Tibial artery (tissue), 4 donors: ENCODE results near the gene FXYD5.

Source experiments
- DNase-seq, 2 donors: peaks; one replicate each; pipeline ENCODE4 v3.0.0-alpha.2; 2019
- H3K27ac ChIP-seq, 2 donors: fragments of 200-600 bp; sonication (generic) in 1 of 2; 1 replicate in 1 of 2; 2 replicates in 1 of 2; pipeline ENCODE4 v1.5.1; 2018 to 2019; ENCODE audit warnings: mild to moderate bottlenecking in 1 of 2
- H3K27me3 ChIP-seq, 2 donors: fragments of 200-600 bp; sonication (generic) in 1 of 2; one replicate each; pipeline versions ENCODE4 v1.5.1 to v1.6.0; 2016 to 2019
- H3K36me3 ChIP-seq, 3 donors: fragments of 200-600 bp; sonication (generic) in 2 of 3; one replicate each; pipeline ENCODE4 v1.5.1; 2016 to 2019; ENCODE audit warnings: mild to moderate bottlenecking in 2 of 3
- H3K4me1 ChIP-seq, 4 donors: fragments of 200-600 bp; sonication (generic) in 2 of 4; 1 replicate in 3 of 4; 2 replicates in 1 of 4; pipeline ENCODE4 v1.5.1; 2016 to 2019
- H3K4me3 ChIP-seq, 2 donors: fragments of 200-600 bp; sonication (generic) in 1 of 2; 1 replicate in 1 of 2; 2 replicates in 1 of 2; pipeline ENCODE4 v1.5.1; 2018 to 2019; ENCODE audit warnings: mild to moderate bottlenecking in 2 of 2
- H3K9me3 ChIP-seq, 3 donors: fragments of 200-600 bp; sonication (generic) in 1 of 3; one replicate each; pipeline ENCODE4 v1.5.1; 2016 to 2019
- intact Hi-C: fragments of 100-400 bp; cut with DNase I; formaldehyde crosslinking; loops from one replicate; pipeline ENCODE4 v1.15.0; 2023; ENCODE audit warnings: low total_unique reads
- TF ChIP-seq, protein P1 (sequence below), 2 experiments: fragments of 200-600 bp in 1 of 2; fragments of 450-650 bp in 1 of 2; IDR thresholded peaks; one replicate each; pipeline ENCODE4 v1.5.1; 2017 to 2019; ENCODE audit warnings: antibody characterized with exemption in 2 of 2, mild to moderate bottlenecking in 1 of 2, moderate library complexity in 1 of 2

FXYD5 gene

GRCh38 chr19:35120492-35120891 lies 34.0 kb upstream of the FXYD5 start:
- TF ChIP-seq, protein P1, sequence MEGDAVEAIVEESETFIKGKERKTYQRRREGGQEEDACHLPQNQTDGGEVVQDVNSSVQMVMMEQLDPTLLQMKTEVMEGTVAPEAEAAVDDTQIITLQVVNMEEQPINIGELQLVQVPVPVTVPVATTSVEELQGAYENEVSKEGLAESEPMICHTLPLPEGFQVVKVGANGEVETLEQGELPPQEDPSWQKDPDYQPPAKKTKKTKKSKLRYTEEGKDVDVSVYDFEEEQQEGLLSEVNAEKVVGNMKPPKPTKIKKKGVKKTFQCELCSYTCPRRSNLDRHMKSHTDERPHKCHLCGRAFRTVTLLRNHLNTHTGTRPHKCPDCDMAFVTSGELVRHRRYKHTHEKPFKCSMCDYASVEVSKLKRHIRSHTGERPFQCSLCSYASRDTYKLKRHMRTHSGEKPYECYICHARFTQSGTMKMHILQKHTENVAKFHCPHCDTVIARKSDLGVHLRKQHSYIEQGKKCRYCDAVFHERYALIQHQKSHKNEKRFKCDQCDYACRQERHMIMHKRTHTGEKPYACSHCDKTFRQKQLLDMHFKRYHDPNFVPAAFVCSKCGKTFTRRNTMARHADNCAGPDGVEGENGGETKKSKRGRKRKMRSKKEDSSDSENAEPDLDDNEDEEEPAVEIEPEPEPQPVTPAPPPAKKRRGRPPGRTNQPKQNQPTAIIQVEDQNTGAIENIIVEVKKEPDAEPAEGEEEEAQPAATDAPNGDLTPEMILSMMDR (IDR thresholded peaks at IDR 0.05), result no peak
- no peaks in the 10 kb centered on the region for H3K27me3 ChIP-seq
- no peaks in the 10 kb centered on the region for H3K9me3 ChIP-seq
- H3K4me3 ChIP-seq, result no peak overlapping the region
- H3K4me1 ChIP-seq, result peaks cover 14 to 51% (median 25%) of the 10 kb centered on the region in 4 donors
- intact Hi-C loops, result loop anchor here (10.0 kb wide), 1 partner anchor 594 kb away; the partner anchor contains the start of gene KMT2B
- DNase-seq, result peak in 1 of 2 donors; percentile 60
- H3K36me3 ChIP-seq, result peaks cover 0 to 5% (median 0%) of the 10 kb centered on the region in 3 donors
- peak overlapping the region; percentile 31 to 32 for H3K27ac ChIP-seq

DNA sequence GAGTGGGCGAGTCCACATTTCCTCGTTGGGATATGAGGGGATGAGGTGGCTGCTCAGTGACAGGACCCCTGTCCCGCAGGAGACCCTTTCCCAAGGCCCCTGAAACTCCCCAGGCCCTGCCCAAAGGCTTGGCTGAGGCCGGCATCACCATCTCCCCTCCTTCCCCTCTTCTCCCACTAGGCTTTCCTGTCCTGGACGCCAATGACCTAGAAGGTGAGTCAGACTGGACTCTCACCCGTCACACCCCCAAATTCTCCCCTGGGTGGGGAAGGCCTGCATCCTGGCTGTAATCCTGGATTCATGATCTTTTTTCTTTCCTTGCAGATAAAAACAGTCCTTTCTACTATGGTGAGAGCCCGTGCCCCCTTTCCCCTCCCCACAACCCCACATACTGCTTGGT lies 33.6 kb upstream of the FXYD5 start:
- DNase-seq, result no peak
- peaks cover 0 to 5% (median 0%) of the 10 kb centered on the region in 3 donors for H3K36me3 ChIP-seq
- peaks cover 14 to 54% (median 26%) of the 10 kb centered on the region in 4 donors for H3K4me1 ChIP-seq
- no peaks in the 10 kb centered on the region for H3K9me3 ChIP-seq
- no peaks in the 10 kb centered on the region for H3K27me3 ChIP-seq
- TF ChIP-seq, protein P1 (IDR thresholded peaks at IDR 0.05), result no peak
- no peak overlapping the region for H3K4me3 ChIP-seq
- peak overlapping the region; percentile 31 to 32 for H3K27ac ChIP-seq
- intact Hi-C loops, result loop anchor here (10.0 kb wide), 1 partner anchor 594 kb away; the partner anchor contains the start of gene KMT2B

GRCh38 chr19:35122687-35123551 lies 31.6 kb upstream of the FXYD5 start:
- Histone ChIP-seq H3K27me3 (no peaks in the 10 kb centered on the region), H3K36me3 (peaks cover 0 to 5% (median 0%) of the 10 kb centered on the region in 3 donors), H3K9me3 (no peaks in the 10 kb centered on the region), H3K4me1 (peaks cover 14 to 67% (median 33%) of the 10 kb centered on the region in 4 donors), H3K4me3 (peak overlapping the region in 1 of 2 donors; percentile 61), H3K27ac (peak overlapping the region; percentile 90 to 95)
- TF ChIP-seq, protein P1 (IDR thresholded peaks at IDR 0.05), result no peak
- intact Hi-C loops, result loop anchor here (2.0 to 10.0 kb wide), 2 partner anchors 18 to 592 kb away; partner anchors contain the start of gene KMT2B
- DNase-seq, result no peak

- TF ChIP-seq, protein P1 (IDR thresholded peaks at IDR 0.05), result no peak
- no peaks in the 10 kb centered on the region for H3K27me3 ChIP-seq
- H3K4me1 ChIP-seq, result peaks cover 14 to 67% (median 33%) of the 10 kb centered on the region in 4 donors
- peak overlapping the region; percentile 58 to 61 for H3K4me3 ChIP-seq
- no peaks in the 10 kb centered on the region for H3K9me3 ChIP-seq
- H3K36me3 ChIP-seq, result peaks cover 0 to 5% (median 0%) of the 10 kb centered on the region in 3 donors
- H3K27ac ChIP-seq, result peak overlapping the region; percentile 90 to 95
- DNase-seq, result peak; percentile 85 to 97
- intact Hi-C loops, result loop anchor here (2.0 to 10.0 kb wide), 2 partner anchors 17 to 591 kb away; partner anchors contain the start of gene KMT2B
Measured at GRCh38 chr19:35123573-35123972, 31.0 kb upstream of the FXYD5 start.

DNA sequence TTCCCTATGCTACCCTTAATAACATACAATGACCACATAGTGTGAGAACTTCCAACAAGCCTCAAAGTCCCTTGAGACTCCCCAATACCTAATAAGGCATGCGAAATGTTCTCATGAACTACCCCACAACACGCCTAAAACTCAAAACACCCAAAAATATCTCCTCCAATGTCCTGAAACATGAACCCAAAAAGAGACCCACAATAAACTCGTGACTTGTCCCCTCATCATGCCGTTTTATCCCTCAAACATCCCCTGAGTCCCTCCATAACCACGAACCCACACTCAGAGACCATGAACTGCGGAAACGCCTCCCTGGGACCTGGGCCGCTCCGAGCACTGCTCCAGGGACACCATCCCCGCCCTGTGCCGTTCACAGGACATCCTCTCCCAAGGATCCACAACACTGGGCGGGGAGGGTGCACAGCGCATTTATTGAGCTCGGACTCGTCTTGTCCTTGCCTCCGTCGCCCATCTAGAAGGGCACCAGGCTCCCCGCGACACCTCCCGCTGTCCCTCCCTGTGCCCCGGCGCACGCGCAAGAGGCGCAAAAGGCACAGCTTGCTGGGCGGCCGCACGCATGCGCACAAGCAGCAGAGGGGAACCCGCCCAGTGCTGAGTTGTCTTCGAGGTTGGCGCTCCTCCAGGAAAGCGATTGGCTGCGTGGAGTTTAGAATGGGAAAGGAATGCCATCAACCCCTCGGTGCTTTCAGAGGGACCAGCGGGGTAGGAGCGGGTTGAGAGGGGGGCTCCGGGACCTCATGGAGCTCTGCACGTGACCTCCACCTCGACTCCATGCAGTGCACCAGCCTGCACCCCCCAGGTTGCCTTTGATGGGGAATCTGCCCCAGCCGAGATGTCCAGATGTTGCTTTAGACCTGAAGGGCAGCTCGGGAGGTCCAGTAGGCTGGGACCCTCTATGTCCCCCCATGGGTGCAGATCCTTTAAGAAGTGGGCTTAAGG lies 30.2 kb upstream of the FXYD5 start:
- intact Hi-C loops, result loop anchor here (10.0 kb wide), 1 partner anchor 590 kb away; the partner anchor contains the start of gene KMT2B
- peak overlapping the region; percentile 90 to 95 for H3K27ac ChIP-seq

More for the DNA sequence above, 30.2 kb upstream of the FXYD5 start:
- TF ChIP-seq, protein P1 (IDR thresholded peaks at IDR 0.05), result peak in 1 of 2 experiments; percentile 5
- DNase-seq, result peak; percentile 96 to 97
- no peaks in the 10 kb centered on the region for H3K27me3 ChIP-seq
- H3K36me3 ChIP-seq, result peaks cover 0 to 5% (median 0%) of the 10 kb centered on the region in 3 donors
- H3K4me1 ChIP-seq, result peaks cover 14 to 67% (median 33%) of the 10 kb centered on the region in 4 donors
- peak overlapping the region; percentile 58 to 61 for H3K4me3 ChIP-seq
- H3K9me3 ChIP-seq, result no peaks in the 10 kb centered on the region
